Left ventricle myocardium inferior (tissue), 1 donor: ENCODE measurements around the gene MICAL2. TPM values are rescaled to one million over a fixed set of nuclear protein-coding genes. Genes with fewer than 3 reads are reported as not detected.

Source experiments
- DNase-seq: peaks from one replicate; pipeline ENCODE4 v3.0.0-alpha.2; 2020
- H3K27ac ChIP-seq: fragments of 200-600 bp; replicated peaks from 2 replicates; pipeline ENCODE4 v1.8.0; 2021
- H3K27me3 ChIP-seq: fragments of 200-600 bp; 2 replicates; pipeline ENCODE4 v1.8.0; 2021; ENCODE audit warnings: low read depth
- H3K36me3 ChIP-seq: fragments of 200-600 bp; 2 replicates; pipeline ENCODE4 v1.8.0; 2021
- H3K4me1 ChIP-seq: fragments of 200-600 bp; 2 replicates; pipeline ENCODE4 v1.8.0; 2021
- H3K4me3 ChIP-seq: fragments of 200-600 bp; 2 replicates; pipeline ENCODE4 v1.8.0; 2021; ENCODE audit warnings: mild to moderate bottlenecking, moderate library complexity
- H3K9me3 ChIP-seq: fragments of 200-600 bp; replicated peaks from 2 replicates; pipeline ENCODE4 v1.8.0; 2021
- CTCF ChIP-seq: fragments of 200-600 bp; IDR thresholded peaks from 2 replicates; pipeline ENCODE4 v1.8.0; 2021; ENCODE audit warnings: antibody characterized with exemption, mild to moderate bottlenecking, borderline replicate concordance
- intact Hi-C: fragments of 100-400 bp; cut with micrococcal nuclease; formaldehyde crosslinking; loops from one replicate; pipeline ENCODE4 v1.11.0; 2022
- total RNA-seq: library from RNA; stranded (reverse); fragmentation: NEBNext Ultra II Directional; extraction: Animal tissue kit (Norgen Biotek cat#: 25700); gene quantifications from one replicate; pipeline ENCODE4 v1.2.1, GENCODE V29; 2021
- donor health status: DM: no; HTN: yes; CAD: no; lungs with severe emphysema.

Gene MICAL2
- total RNA-seq, 1 donor from 2014 or later: 85.0 TPM

GRCh38 chr11:12272821-12273617 lies 162.6 kb downstream of the MICAL2 start:
- no peaks in the 10 kb centered on the region for H3K9me3 ChIP-seq
- no peak overlapping the region for H3K4me3 ChIP-seq
- no peak for TF ChIP-seq CTCF
- intact Hi-C loops: no loop called here
- no peak overlapping the region for H3K27ac ChIP-seq
- peaks cover 21% of the 10 kb centered on the region for H3K4me1 ChIP-seq
- no peaks in the 10 kb centered on the region for H3K36me3 ChIP-seq
- no peaks in the 10 kb centered on the region for H3K27me3 ChIP-seq
- DNase-seq: no peak

DNA sequence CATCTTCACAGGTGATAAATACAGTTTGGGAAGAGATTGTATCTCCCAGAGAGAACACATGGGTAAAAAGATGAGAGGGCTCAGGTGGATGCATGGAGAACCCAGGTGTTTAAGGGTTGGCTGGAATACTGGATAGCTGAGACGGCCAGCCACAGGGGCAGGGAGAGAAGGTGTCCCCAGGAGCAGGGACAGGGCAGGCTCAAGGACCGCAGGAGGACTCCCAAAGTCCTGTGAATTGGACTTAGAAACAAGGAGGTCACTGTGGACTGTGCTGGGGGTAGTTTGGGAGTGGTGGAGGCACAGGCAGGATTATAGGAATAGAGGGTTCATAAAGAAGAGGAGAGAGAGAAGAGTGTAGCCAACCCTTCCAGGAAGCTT lies 163.2 kb downstream of the MICAL2 start:
- no peak for DNase-seq
- peaks cover 18% of the 10 kb centered on the region for H3K4me1 ChIP-seq
- H3K27ac ChIP-seq: no peak overlapping the region
- TF ChIP-seq CTCF: no peak
- no peaks in the 10 kb centered on the region for H3K27me3 ChIP-seq
- no peaks in the 10 kb centered on the region for H3K36me3 ChIP-seq
- no peak overlapping the region for H3K4me3 ChIP-seq
- intact Hi-C loops: no loop called here
- H3K9me3 ChIP-seq: no peaks in the 10 kb centered on the region

- Histone ChIP-seq H3K27me3 (no peaks in the 10 kb centered on the region), H3K4me1 (peaks cover 13% of the 10 kb centered on the region), H3K9me3 (no peaks in the 10 kb centered on the region), H3K27ac (no peak overlapping the region), H3K36me3 (no peaks in the 10 kb centered on the region), H3K4me3 (no peak overlapping the region)
- no peak for TF ChIP-seq CTCF
- DNase-seq: no peak
- intact Hi-C loops: no loop called here
Observed at GRCh38 chr11:12274056-12274455, 163.7 kb downstream of the MICAL2 start.

DNA sequence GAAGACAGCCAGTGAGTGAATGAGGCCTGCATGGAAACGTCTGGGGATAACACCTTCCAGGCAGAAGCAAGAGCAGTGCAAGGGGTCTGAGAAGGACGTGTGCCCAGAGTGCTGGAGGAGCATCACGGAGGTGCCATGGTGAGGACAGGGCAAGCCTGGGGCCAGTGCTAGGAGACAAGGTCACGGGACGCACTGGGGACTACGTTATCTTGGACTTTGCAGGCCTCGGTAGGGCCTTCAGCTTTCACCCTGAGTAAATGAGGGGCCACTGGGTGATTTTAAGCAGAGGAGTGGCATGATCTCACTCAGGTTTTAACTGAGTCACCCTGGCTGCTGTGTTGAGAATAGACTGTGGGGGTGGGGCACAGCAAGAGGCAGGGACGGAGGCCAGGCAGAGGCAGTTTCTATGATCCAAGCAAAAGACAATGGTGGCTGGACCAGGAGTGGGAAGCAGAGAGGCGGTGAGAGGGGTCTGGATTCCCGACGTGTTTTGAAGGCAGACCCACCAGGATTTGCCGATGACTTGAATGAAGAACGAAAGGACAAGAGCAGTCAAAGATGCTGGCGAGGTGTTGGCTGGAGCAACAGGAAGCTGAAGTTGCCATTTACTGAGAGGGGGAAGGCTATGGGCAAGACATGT lies 164.3 kb downstream of the MICAL2 start:
- no peaks in the 10 kb centered on the region for H3K27me3 ChIP-seq

GRCh38 chr11:12275818-12276217 lies 165.4 kb downstream of the MICAL2 start:
- Histone ChIP-seq H3K4me3 (no peak overlapping the region), H3K27me3 (no peaks in the 10 kb centered on the region), H3K36me3 (no peaks in the 10 kb centered on the region), H3K9me3 (no peaks in the 10 kb centered on the region), H3K27ac (no peak overlapping the region), H3K4me1 (no peaks in the 10 kb centered on the region)
- no peak for TF ChIP-seq CTCF
- intact Hi-C loops: no loop called here
- DNase-seq: no peak

More for the DNA sequence above, 164.3 kb downstream of the MICAL2 start:
- Histone ChIP-seq H3K27ac (no peak overlapping the region), H3K9me3 (no peaks in the 10 kb centered on the region), H3K4me3 (no peak overlapping the region), H3K36me3 (no peaks in the 10 kb centered on the region), H3K4me1 (peaks cover 7% of the 10 kb centered on the region)
- no peak for DNase-seq
- intact Hi-C loops: no loop called here
- no peak for TF ChIP-seq CTCF
